Hematopoietic multipotent progenitor cell treated with erythropoietin and hydrocortisone succinate and interleukin-3 and kit ligand, for 15 days (in vitro differentiated cells): ENCODE results near the gene CMTM1.

ENCODE experiments used
- DNase-seq: peaks from one replicate; pipeline ENCODE4 v3.0.0-alpha.2; 2015; ENCODE audit warnings: low spot score

The CMTM1 gene

GRCh38 chr16:66539623-66540469 lies 26.4 kb upstream of the CMTM1 start:
- DNase-seq = no peak

- no peak for DNase-seq
Observed at GRCh38 chr16:66541388-66542355, 24.6 kb upstream of the CMTM1 start.

GRCh38 chr16:66542396-66542795 lies 23.8 kb upstream of the CMTM1 start:
- no peak for DNase-seq

- DNase-seq = no peak
Observed at GRCh38 chr16:66543541-66543940, 22.7 kb upstream of the CMTM1 start.

GRCh38 chr16:66544016-66544757 lies 22.1 kb upstream of the CMTM1 start:
- DNase-seq = no peak

GRCh38 chr16:66547101-66547989 lies 18.9 kb upstream of the CMTM1 start:
- DNase-seq = no peak

- no peak for DNase-seq
Observed at GRCh38 chr16:66548068-66548467, 18.2 kb upstream of the CMTM1 start.

- no peak for DNase-seq
Observed at GRCh38 chr16:66548868-66549267, 17.4 kb upstream of the CMTM1 start.

GRCh38 chr16:66549284-66550131 lies 16.7 kb upstream of the CMTM1 start, which contains the start of gene TK2:
Gene TK2, minus strand, starts transcription at chr16:66550122. Its CDS starts 61 bp downstream, at chr16:66550061.
- peak; percentile 35 for DNase-seq

- DNase-seq = peak; percentile 56
Observed at GRCh38 chr16:66551348-66551759, 14.9 kb upstream of the CMTM1 start.

GRCh38 chr16:66551788-66552285 lies 14.4 kb upstream of the CMTM1 start:
- no peak for DNase-seq

GRCh38 chr16:66552286-66553177 lies 13.7 kb upstream of the CMTM1 start, which contains the start of gene CKLF:
Gene CKLF, plus strand, starts transcription at chr16:66552576. Its CDS starts 140 bp downstream, at chr16:66552716.
- peak; percentile 95 for DNase-seq

GRCh38 chr16:66553223-66553622 lies 13.0 kb upstream of the CMTM1 start:
- DNase-seq = no peak

GRCh38 chr16:66554021-66554420 lies 12.2 kb upstream of the CMTM1 start:
- no peak for DNase-seq

- no peak for DNase-seq
Observed at GRCh38 chr16:66554495-66554894, 11.7 kb upstream of the CMTM1 start.

GRCh38 chr16:66560107-66560506 lies 6.1 kb upstream of the CMTM1 start:
- DNase-seq = no peak

- no peak for DNase-seq
Observed at GRCh38 chr16:66561381-66562080, 4.7 kb upstream of the CMTM1 start.

- no peak for DNase-seq
Observed at GRCh38 chr16:66562409-66562808, 3.8 kb upstream of the CMTM1 start.
